ENCODE results near the gene FAM193B.
"Not testable (repeated sequence)": the region's sequence is repeated elsewhere in the genome, so short reads cannot be mapped to it uniquely, and the experiment has no call there.

Gene FAM193B

GRCh38 chr5:177536386-177536785, 18.0 kb downstream of the FAM193B start:
- DNase-seq: no peak

- DNase-seq: no peak
Measured at GRCh38 chr5:177535125-177535524, 19.2 kb downstream of the FAM193B start.

GRCh38 chr5:177534433-177534832, 19.9 kb downstream of the FAM193B start:
- DNase-seq: not testable (repeated sequence)

GRCh38 chr5:177531209-177531940, 23.0 kb downstream of the FAM193B start:
- no peak for DNase-seq

- DNase-seq: no peak
Measured at GRCh38 chr5:177530638-177531037, 23.7 kb downstream of the FAM193B start.

GRCh38 chr5:177529247-177530203, 24.8 kb downstream of the FAM193B start:
- DNase-seq: no peak

GRCh38 chr5:177528631-177529030, 25.7 kb downstream of the FAM193B start:
- no peak for DNase-seq

- DNase-seq: no peak
Measured at GRCh38 chr5:177527595-177527994, 26.8 kb downstream of the FAM193B start.

GRCh38 chr5:177526791-177527190, 27.6 kb downstream of the FAM193B start:
- DNase-seq: no peak

GRCh38 chr5:177526191-177526590, 28.2 kb downstream of the FAM193B start:
- DNase-seq: no peak

GRCh38 chr5:177524941-177525655, 29.3 kb downstream of the FAM193B start:
- no peak for DNase-seq

- DNase-seq: no peak
Measured at GRCh38 chr5:177524539-177524900, 29.8 kb downstream of the FAM193B start.

- DNase-seq: no peak
Measured at GRCh38 chr5:177523711-177524538, 30.4 kb downstream of the FAM193B start.

GRCh38 chr5:177520916-177521513, 33.3 kb downstream of the FAM193B start:
- no peak for DNase-seq

- DNase-seq: no peak
Measured at GRCh38 chr5:177520271-177520670, 34.1 kb downstream of the FAM193B start.

GRCh38 chr5:177519463-177520235, 34.7 kb downstream of the FAM193B start:
- no peak for DNase-seq

- peak; percentile 99 for DNase-seq
Measured at GRCh38 chr5:177516601-177517568, 37.5 kb downstream of the FAM193B start, which contains the start of gene DDX41. Gene DDX41, minus strand, starts transcription at chr5:177516961. Its CDS starts 16 bp downstream, at chr5:177516945.

GRCh38 chr5:177515580-177515979, 38.8 kb downstream of the FAM193B start:
- no peak for DNase-seq

GRCh38 chr5:177514541-177514940, 39.8 kb downstream of the FAM193B start:
- no peak for DNase-seq

GRCh38 chr5:177513500-177513899, 40.9 kb downstream of the FAM193B start:
- no peak for DNase-seq

Data from fibroblast of skin of right biceps (primary cell).